PC-9 (cell line): ENCODE results near the gene UQCR11. TPM values are rescaled to one million over a fixed set of nuclear protein-coding genes. Genes with fewer than 3 reads are reported as not detected.

Experiments used
- BruUV-seq: library from RNA; stranded (reverse); fragments of 400-500 nt; replicated peaks from 2 replicates; lab custom pipeline; 2021; lab: Mats Ljungman, UMichigan
- CTCF ChIA-PET: fragments of 300-600 bp; sonication (Branson Sonifier 250); formaldehyde crosslinking; loops from one replicate; lab custom pipeline; 2022; ENCODE audit warnings: antibody characterized with exemption; lab: Charles Lee
- POLR2A ChIA-PET: fragments of 300-600 bp; sonication (Branson Sonifier 250); formaldehyde crosslinking; loops from one replicate; lab custom pipeline; 2022; ENCODE audit warnings: antibody characterized with exemption; ENCODE audit not compliant: unreplicated experiment; lab: Charles Lee
- DNase-seq, 2 experiments: peaks; one replicate each; pipeline versions ENCODE4 v3.0.0 to v3.0.0-alpha.2; 2015 to 2022; ENCODE audit warnings: mixed read lengths in 1 of 2
- H2AFZ ChIP-seq: fragments of 200-600 bp; sonication (generic); 2 replicates; pipeline ENCODE4 v1.8.1; 2017; ENCODE audit warnings: antibody characterized with exemption
- H3F3A ChIP-seq: fragments of 200-600 bp; sonication (generic); 2 replicates; pipeline ENCODE4 v1.8.1; 2017; ENCODE audit warnings: antibody characterized with exemption, mild to moderate bottlenecking, low read depth; ENCODE audit not compliant: insufficient read depth
- H3K27ac ChIP-seq: fragments of 200-600 bp; sonication (generic); 2 replicates; pipeline ENCODE4 v1.6.1; 2016; ENCODE audit warnings: mixed run types
- H3K27me3 ChIP-seq: fragments of 200-600 bp; sonication (generic); 2 replicates; pipeline ENCODE4 v1.6.1; 2016; ENCODE audit warnings: low read depth, mixed run types; ENCODE audit not compliant: insufficient read depth
- H3K36me3 ChIP-seq: fragments of 200-600 bp; sonication (generic); 2 replicates; pipeline ENCODE4 v1.6.1; 2016; ENCODE audit warnings: low read depth, mixed run types
- H3K4me1 ChIP-seq: fragments of 200-600 bp; sonication (generic); replicated peaks from 2 replicates; pipeline ENCODE4 v1.6.1; 2016; ENCODE audit warnings: mixed run types; ENCODE audit not compliant: insufficient read depth
- H3K4me2 ChIP-seq: fragments of 200-600 bp; sonication (generic); 2 replicates; pipeline ENCODE4 v1.6.1; 2017; ENCODE audit warnings: mixed run types
- H3K4me3 ChIP-seq: fragments of 200-600 bp; sonication (generic); 2 replicates; pipeline ENCODE4 v1.6.1; 2016; ENCODE audit warnings: mixed run types
- H3K79me2 ChIP-seq: fragments of 200-600 bp; sonication (generic); 2 replicates; pipeline ENCODE4 v1.6.1; 2017; ENCODE audit warnings: low read depth, mixed run types
- H3K9me2 ChIP-seq: fragments of 200-600 bp; sonication (generic); 2 replicates; pipeline ENCODE4 v1.8.1; 2017; ENCODE audit warnings: mild to moderate bottlenecking; ENCODE audit not compliant: insufficient read depth
- H3K9me3 ChIP-seq: fragments of 200-600 bp; sonication (generic); 2 replicates; pipeline ENCODE4 v1.8.1; 2016; ENCODE audit warnings: low read depth; ENCODE audit not compliant: insufficient read depth
- H4K20me1 ChIP-seq: fragments of 200-600 bp; sonication (generic); 2 replicates; pipeline ENCODE4 v1.8.1; 2017; ENCODE audit not compliant: insufficient read depth
- EZH2 ChIP-seq: fragments of 200-600 bp; sonication (generic); IDR thresholded peaks from 2 replicates; pipeline ENCODE4 v1.8.0; 2017; ENCODE audit warnings: antibody characterized with exemption, low read depth
- intact Hi-C: fragments of 100-400 bp; cut with micrococcal nuclease; formaldehyde crosslinking; loops from one replicate; pipeline ENCODE4 v1.10.0; 2022; ENCODE audit not compliant: unreplicated experiment
- total RNA-seq: library from RNA; stranded (reverse); gene quantifications from 2 replicates; pipeline ENCODE4 v1.2.3, GENCODE V29; 2021
- TF ChIP-seq, protein P1 (sequence below): fragments of 200-600 bp; sonication (generic); conservative IDR thresholded peaks from 2 replicates; pipeline ENCODE4 v1.6.1; 2017; ENCODE audit warnings: mixed run types, antibody characterized with exemption, mild to moderate bottlenecking, moderate library complexity

Gene UQCR11
- total RNA-seq, 1 experiment from 2014 or later, result 196 TPM

DNA sequence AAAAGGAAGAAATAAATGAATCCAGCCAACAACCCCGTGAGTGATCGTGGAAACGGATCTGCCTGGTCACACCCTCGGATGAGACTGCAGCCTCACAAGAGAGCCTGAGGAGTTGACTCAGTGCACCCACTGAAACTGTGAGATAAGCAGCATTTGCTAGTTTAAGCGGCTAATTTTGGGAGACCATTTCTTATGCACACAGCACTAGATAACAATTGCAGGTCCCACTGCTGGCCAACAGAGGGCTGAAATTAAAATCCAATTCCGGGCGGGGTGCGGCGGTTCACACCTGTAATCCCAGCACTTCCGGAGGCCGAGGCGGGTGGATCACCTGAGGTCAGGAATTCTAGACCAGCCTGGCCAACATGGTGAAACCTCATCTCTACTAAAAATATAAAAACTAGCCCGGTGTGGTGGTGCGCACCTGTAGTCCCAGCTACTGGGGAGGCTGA lies 3.6 kb downstream of the UQCR11 start:
- intact Hi-C loops, result loop anchor here (10.0 kb wide), 1 partner anchor 163 kb away; no protein-coding TSS in a partner anchor
- DNase-seq, result no peak
- Histone ChIP-seq H3K9me2 (no peaks in the 10 kb centered on the region), H3K79me2 (peaks cover 52% of the 10 kb centered on the region), H3K9me3 (no peaks in the 10 kb centered on the region), H3K36me3 (no peaks in the 10 kb centered on the region), H2AFZ (no peak overlapping the region), H3K4me2 (no peak overlapping the region), H3K4me1 (peaks cover 16% of the 10 kb centered on the region), H3F3A (peaks cover 12% of the 10 kb centered on the region), H3K4me3 (no peak overlapping the region), H3K27ac (no peak overlapping the region), H4K20me1 (peaks cover 14% of the 10 kb centered on the region; the same call in 1 of the 2 replicates), H3K27me3 (no peaks in the 10 kb centered on the region)
- ChIA-PET CTCF (interaction anchor here (0.6 kb wide), 1 partner anchor 54 kb away, joined by 8 read pairs; no protein-coding TSS in a partner anchor), POLR2A (no interaction called here)
- no TSS peak for BruUV-seq
- TF ChIP-seq, protein P1, sequence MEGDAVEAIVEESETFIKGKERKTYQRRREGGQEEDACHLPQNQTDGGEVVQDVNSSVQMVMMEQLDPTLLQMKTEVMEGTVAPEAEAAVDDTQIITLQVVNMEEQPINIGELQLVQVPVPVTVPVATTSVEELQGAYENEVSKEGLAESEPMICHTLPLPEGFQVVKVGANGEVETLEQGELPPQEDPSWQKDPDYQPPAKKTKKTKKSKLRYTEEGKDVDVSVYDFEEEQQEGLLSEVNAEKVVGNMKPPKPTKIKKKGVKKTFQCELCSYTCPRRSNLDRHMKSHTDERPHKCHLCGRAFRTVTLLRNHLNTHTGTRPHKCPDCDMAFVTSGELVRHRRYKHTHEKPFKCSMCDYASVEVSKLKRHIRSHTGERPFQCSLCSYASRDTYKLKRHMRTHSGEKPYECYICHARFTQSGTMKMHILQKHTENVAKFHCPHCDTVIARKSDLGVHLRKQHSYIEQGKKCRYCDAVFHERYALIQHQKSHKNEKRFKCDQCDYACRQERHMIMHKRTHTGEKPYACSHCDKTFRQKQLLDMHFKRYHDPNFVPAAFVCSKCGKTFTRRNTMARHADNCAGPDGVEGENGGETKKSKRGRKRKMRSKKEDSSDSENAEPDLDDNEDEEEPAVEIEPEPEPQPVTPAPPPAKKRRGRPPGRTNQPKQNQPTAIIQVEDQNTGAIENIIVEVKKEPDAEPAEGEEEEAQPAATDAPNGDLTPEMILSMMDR, result peak; percentile 28; the same call in 1 of the 2 replicates
- no peak for TF ChIP-seq EZH2

DNA sequence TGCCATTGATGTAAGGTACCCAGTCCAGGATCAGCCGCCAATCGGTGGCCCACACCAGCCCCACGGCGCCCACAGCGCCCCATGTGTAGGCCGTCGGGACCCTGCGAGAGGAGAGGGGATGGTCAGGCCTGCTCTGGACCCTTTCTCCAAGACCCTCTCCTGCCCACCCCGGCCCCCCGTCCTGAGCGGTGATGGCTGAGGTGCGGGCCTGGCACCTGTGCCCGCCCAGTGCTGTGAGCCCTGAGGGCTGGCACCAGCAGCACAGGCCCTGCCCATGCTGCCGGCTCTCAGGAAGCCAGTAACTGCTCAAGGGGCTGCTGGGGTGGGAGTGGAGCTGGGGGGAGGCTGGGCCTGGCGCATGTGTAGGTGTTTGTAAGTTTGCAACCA lies 5.8 kb downstream of the UQCR11 start:
- Histone ChIP-seq H2AFZ (no peak overlapping the region), H3K4me3 (no peak overlapping the region), H3K9me2 (no peaks in the 10 kb centered on the region), H3K4me1 (peaks cover 8% of the 10 kb centered on the region; the same call in 1 of the 2 replicates), H3K27me3 (no peaks in the 10 kb centered on the region), H3F3A (peaks cover 5% of the 10 kb centered on the region; the same call in 1 of the 2 replicates), H4K20me1 (peaks cover 14% of the 10 kb centered on the region; the same call in 1 of the 2 replicates), H3K36me3 (no peaks in the 10 kb centered on the region), H3K79me2 (peaks cover 44% of the 10 kb centered on the region), H3K27ac (no peak overlapping the region), H3K4me2 (no peak overlapping the region), H3K9me3 (no peaks in the 10 kb centered on the region)
- TF ChIP-seq EZH2, result no peak
- DNase-seq, result no peak
- POLR2A ChIA-PET, result no interaction called here
- no TSS peak for BruUV-seq
- CTCF ChIA-PET, result no interaction called here
- intact Hi-C loops, result no loop called here

DNA sequence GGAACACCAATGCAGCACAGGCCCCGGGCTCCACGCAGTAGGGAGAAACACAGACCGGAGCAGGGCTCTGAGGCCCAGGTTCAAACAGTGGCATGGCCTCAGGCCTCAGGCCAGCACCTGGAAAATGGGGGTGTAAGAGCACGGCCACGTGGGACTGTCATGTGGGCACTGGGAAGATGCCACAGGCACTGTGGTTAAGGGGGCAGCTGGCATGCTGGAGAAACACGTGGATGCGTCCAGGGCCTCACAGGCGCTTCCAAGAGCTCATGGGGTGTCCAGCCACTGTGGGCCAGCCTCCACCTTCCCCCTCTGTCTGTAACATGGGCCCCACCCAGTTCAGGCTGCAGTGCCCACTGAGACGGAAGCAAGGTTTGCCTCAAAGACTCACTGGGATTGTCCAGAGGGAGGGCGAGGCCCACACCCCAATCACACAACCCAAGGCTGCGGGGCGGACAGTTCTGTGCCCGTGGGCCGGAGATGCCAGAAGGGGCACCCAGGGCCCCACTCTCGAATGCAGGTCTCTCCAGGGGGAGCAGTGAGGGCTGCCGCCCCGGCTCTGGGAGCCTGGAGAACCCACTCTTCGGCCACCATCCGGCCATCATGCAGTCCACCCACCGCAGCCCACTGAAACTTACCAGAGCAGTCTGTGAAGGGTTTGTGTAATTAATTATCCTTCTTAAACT lies 6.3 kb downstream of the UQCR11 start:
- no peak overlapping the region for H2AFZ ChIP-seq
- peaks cover 14% of the 10 kb centered on the region; the same call in 1 of the 2 replicates for H4K20me1 ChIP-seq
- H3K9me2 ChIP-seq, result no peaks in the 10 kb centered on the region
- intact Hi-C loops, result no loop called here
- no TSS peak for BruUV-seq
- no peaks in the 10 kb centered on the region for H3K36me3 ChIP-seq
- no peaks in the 10 kb centered on the region for H3K9me3 ChIP-seq
- CTCF ChIA-PET, result interaction anchor here (0.6 kb wide), 1 partner anchor 255 kb away, joined by 8 read pairs; no protein-coding TSS in a partner anchor
- POLR2A ChIA-PET, result interaction anchor here (0.6 kb wide), 1 partner anchor 216 kb away, joined by 3 read pairs; no protein-coding TSS in a partner anchor
- H3K4me2 ChIP-seq, result no peak overlapping the region
- no peak for DNase-seq
- no peak for TF ChIP-seq EZH2
- TF ChIP-seq, protein P1, result no peak
- H3K4me3 ChIP-seq, result no peak overlapping the region
- peaks cover 39% of the 10 kb centered on the region for H3K79me2 ChIP-seq
- H3K27ac ChIP-seq, result no peak overlapping the region
- no peaks in the 10 kb centered on the region for H3K27me3 ChIP-seq
- H3F3A ChIP-seq, result peaks cover 5% of the 10 kb centered on the region; the same call in 1 of the 2 replicates
- peaks cover 3% of the 10 kb centered on the region; the same call in 1 of the 2 replicates for H3K4me1 ChIP-seq
